CD4-positive, alpha-beta T cell treated with Interleukin-1 beta for 1 hour (primary cell): Measurements from ENCODE around the gene AMY1C.
"Not testable (repeated sequence)": the region's sequence is repeated elsewhere in the genome, so short reads cannot be mapped to it uniquely, and the experiment has no call there.

Experiments used
- DNase-seq, 2 donors: peaks; one replicate each; pipeline ENCODE4 v3.0.0-alpha.2; 2020 to 2022

The AMY1C gene

GRCh38 chr1:103749598-103749997, at the start of gene AMY1C:
Gene AMY1C (plus strand): TSS chr1:103749898. CDS start chr1:103750470, 572 bp downstream.
- DNase-seq, result not testable (repeated sequence)

GRCh38 chr1:103700669-103701068, 49.0 kb upstream of the AMY1C start:
- DNase-seq, result not testable (repeated sequence)

- not testable (repeated sequence) for DNase-seq
These were observed 48.4 kb upstream of the AMY1C start for GRCh38 chr1:103701256-103701655.

DNA sequence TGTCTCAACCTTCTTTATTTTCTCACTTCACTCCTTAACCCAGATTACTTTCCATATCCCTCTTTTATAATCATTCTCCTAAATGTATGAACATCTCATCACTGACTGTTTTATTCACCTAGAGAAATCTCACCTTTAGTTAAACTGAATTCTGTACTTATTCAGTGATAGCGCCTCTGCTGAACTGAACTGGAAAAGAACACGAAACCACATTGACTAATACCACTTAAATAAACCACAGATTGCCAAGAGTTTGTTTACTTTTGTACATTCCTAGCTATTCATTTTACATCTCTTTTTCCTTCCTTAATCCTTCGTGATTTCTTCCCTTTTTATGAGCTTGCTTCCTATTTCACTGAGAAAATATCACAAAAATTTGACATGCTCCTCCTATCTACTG, 42.0 kb upstream of the AMY1C start:
- not testable (repeated sequence) for DNase-seq

- DNase-seq, result not testable (repeated sequence)
These were observed 39.3 kb upstream of the AMY1C start for GRCh38 chr1:103710381-103710780.

DNA sequence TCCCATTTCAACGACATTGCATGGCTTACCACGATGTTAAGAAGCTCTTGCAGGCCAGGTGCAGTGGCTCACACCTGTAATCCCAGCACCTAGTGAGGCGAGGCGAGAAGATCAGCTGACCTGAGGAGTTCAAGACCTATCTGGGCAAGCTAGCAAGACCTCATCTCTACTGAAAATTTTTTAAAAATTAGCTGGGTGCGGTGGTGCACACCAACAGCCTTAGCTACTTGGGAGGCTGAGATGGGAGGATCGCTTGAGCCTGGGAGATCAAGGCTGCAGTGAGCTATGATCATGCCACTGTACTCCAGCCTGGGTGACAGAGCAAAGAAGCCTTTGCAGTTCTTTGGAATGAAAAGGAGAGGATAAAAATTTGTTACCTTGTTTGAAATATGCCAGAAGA, 32.3 kb upstream of the AMY1C start:
- not testable (repeated sequence) for DNase-seq

- not testable (repeated sequence) for DNase-seq
These were observed 28.2 kb upstream of the AMY1C start for GRCh38 chr1:103721473-103721872.

DNA sequence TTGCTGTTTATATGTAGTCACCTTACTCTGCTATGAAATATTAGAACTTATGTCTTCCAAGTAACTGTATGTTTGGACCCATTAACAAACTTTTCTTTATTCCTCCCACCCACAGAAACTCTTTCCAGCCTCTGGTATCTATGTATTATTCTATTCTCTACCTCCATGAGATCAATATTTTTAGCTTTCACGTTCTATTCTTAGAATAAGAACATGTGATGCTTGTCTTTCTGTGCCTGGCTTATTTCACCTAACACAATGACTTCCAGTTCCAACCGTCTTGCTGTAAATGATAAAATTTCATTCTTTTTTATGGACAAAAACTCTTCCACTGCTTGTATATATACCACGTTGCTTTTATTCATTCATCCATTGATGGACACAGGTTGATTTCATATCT, 14.4 kb upstream of the AMY1C start:
- DNase-seq, result not testable (repeated sequence)

- DNase-seq, result not testable (repeated sequence)
These were observed 11.7 kb upstream of the AMY1C start for GRCh38 chr1:103738031-103738430.

DNA sequence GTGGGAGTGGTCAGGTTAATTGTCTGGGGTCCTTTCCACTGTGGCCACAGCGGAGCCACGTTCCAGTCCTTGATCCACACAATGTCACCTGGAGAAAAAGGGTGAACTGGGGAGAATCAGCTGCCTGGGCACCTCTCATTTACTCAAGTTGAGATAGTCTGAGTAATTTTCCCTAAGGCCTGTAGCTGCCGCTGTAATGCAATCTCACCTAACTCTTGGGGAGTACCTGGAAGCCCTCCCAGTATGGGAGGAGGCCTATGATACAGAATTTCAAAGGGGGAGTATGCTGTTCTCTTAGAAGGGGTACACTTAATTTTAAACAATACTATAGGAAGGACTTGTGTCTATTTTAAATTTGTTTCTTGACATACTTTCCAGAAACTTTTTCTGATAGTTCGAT, 5.2 kb upstream of the AMY1C start:
- not testable (repeated sequence) for DNase-seq

- not testable (repeated sequence) for DNase-seq
These were observed 4.7 kb upstream of the AMY1C start for GRCh38 chr1:103745040-103745439.

GRCh38 chr1:103748273-103748672, 1.4 kb upstream of the AMY1C start:
- DNase-seq, result not testable (repeated sequence)

DNA sequence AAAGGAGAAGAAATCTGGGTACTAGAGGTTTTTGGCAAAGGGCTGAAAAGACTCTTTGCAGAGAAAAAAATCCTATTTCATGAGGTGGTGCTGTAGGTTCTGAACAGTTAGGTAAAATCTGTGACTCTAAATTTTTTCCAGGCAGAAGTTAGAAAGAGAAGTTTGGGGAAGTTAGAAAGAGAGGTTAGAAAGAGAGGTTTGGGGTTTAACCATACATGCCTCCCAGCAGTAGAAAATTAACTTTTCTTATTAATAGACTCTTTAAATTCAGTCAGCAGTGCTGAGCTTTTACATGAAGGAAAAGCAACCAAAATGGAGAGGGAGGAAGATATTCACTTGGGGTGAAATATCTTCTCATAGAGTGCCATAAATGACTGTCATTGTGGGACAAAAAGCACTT, 12.2 kb downstream of the AMY1C start:
- DNase-seq, result no peak

GRCh38 chr1:103779932-103780331, 30.2 kb downstream of the AMY1C start:
- DNase-seq, result no peak

DNA sequence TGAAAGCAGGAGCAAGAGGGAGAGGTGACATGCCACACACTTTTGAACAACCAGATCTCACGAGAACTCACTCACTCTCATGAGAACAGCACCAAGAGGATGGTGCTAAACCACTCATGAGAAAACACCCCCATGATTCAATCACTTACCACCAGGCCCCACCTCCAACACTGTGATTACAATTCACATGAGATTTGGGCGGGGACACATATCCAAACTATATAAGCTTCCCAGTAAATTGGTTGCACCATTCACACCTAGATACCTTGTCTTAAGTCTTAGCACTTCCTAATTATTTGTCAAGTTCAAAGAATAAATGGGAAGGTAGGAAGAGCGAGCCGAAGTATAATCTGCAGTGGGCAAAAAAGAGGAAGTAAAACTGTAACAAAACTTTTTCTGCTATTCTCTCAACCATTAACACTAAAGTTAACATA, 34.3 kb downstream of the AMY1C start:
- DNase-seq, result no peak

DNA sequence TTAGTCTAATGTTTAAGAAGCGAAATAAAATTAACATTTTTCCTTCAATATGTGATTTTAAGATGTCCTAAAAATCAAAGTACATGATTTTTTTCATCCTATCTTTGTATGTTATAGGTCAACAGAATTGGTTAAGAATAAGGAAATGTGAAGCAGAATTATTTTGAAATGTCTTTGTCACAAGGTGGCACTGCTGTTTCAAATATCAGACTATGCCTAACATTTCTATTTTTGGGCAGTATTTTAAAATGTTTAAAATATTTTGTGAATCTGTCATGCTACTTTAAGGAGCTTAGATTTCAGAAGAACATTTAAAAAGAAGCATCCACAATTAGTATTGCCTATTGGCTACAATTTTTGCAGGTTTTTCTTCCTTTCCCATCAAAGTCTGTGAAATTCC, 38.7 kb downstream of the AMY1C start:
- no peak for DNase-seq

GRCh38 chr1:103790172-103790571, 40.5 kb downstream of the AMY1C start:
- DNase-seq, result no peak
